Muscle layer of colon (tissue), 2 donors: ENCODE results near the gene RO60.

Source experiments
- H3K27ac ChIP-seq: one replicate; pipeline ENCODE4 v1.7.0; 2013; ENCODE audit warnings: low read depth, mild to moderate bottlenecking, low read length, moderate library complexity
- H3K27me3 ChIP-seq, 2 donors: one replicate each; pipeline ENCODE4 v1.7.0; 2013; ENCODE audit warnings: low read length in 2 of 2, mild to moderate bottlenecking in 2 of 2; ENCODE audit not compliant: insufficient read depth in 2 of 2, control insufficient read depth in 1 of 2
- H3K36me3 ChIP-seq: one replicate; pipeline ENCODE4 v1.7.0; 2013; ENCODE audit warnings: mild to moderate bottlenecking, low read length; ENCODE audit not compliant: insufficient read depth
- H3K4me1 ChIP-seq: one replicate; pipeline ENCODE4 v1.7.0; 2013; ENCODE audit warnings: mild to moderate bottlenecking, low read length; ENCODE audit not compliant: insufficient read depth
- H3K4me3 ChIP-seq, 2 donors: one replicate each; pipeline ENCODE4 v1.7.0; 2013; ENCODE audit warnings: low read length in 2 of 2, low read depth in 1 of 2, mild to moderate bottlenecking in 1 of 2, moderate library complexity in 1 of 2
- H3K9ac ChIP-seq: one replicate; pipeline ENCODE4 v1.7.0; 2013; ENCODE audit warnings: low read length
- H3K9me3 ChIP-seq: one replicate; pipeline ENCODE4 v1.7.0; 2013; ENCODE audit warnings: mild to moderate bottlenecking, low read length
- donor health status: abdominal sarcoma.
- donor health status: Adenocarcinoma of cecum.

The RO60 gene

GRCh38 chr1:193090865-193091264, 31.5 kb downstream of the RO60 start:
- Histone ChIP-seq H3K4me1 (no peaks in the 10 kb centered on the region), H3K4me3 (no peak overlapping the region), H3K36me3 (peaks cover 15% of the 10 kb centered on the region)

GRCh38 chr1:193094112-193094511, 34.7 kb downstream of the RO60 start:
- no peaks in the 10 kb centered on the region for H3K4me1 ChIP-seq
- no peak overlapping the region for H3K9ac ChIP-seq
- H3K27ac ChIP-seq: no peak overlapping the region
- H3K27me3 ChIP-seq: no peaks in the 10 kb centered on the region
- no peaks in the 10 kb centered on the region for H3K9me3 ChIP-seq
- H3K36me3 ChIP-seq: peaks cover 39% of the 10 kb centered on the region
- H3K4me3 ChIP-seq: no peak overlapping the region

More at GRCh38 chr1:193090865-193091264, 31.5 kb downstream of the RO60 start:
- no peaks in the 10 kb centered on the region for H3K9me3 ChIP-seq
- no peaks in the 10 kb centered on the region for H3K27me3 ChIP-seq
- no peak overlapping the region for H3K9ac ChIP-seq
- H3K27ac ChIP-seq: no peak overlapping the region

DNA sequence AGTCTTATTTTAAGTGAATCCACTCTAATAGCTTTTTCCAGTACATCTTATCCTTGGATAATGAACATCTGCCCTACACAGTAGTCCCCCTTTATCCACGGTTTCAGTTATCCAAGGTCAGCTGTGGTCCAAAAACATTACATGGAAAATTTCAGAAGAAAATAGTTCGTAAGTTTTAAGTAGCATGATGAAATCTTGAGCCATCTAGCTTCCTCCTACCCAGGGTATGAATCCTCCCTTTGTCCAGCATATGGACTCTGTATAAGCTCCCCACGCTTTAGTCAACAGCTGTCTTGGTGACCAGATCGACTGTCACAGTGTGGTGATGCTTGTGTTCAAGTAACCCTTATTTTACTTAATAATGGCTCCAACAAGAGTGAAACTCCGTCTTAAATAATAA, 43.2 kb downstream of the RO60 start:
- H3K36me3 ChIP-seq: peaks cover 25% of the 10 kb centered on the region
- H3K27me3 ChIP-seq: no peaks in the 10 kb centered on the region
- H3K9ac ChIP-seq: no peak overlapping the region
- H3K27ac ChIP-seq: no peak overlapping the region
- peaks cover 18% of the 10 kb centered on the region for H3K4me1 ChIP-seq
- H3K9me3 ChIP-seq: no peaks in the 10 kb centered on the region
- no peak overlapping the region for H3K4me3 ChIP-seq

GRCh38 chr1:193103759-193104501, 44.5 kb downstream of the RO60 start:
- H3K4me1 ChIP-seq: peaks cover 18% of the 10 kb centered on the region
- peak overlapping the region; percentile 70 to 92 for H3K4me3 ChIP-seq
- no peaks in the 10 kb centered on the region for H3K9me3 ChIP-seq
- H3K9ac ChIP-seq: peak overlapping the region; percentile 68
- no peaks in the 10 kb centered on the region for H3K27me3 ChIP-seq
- peaks cover 16% of the 10 kb centered on the region for H3K36me3 ChIP-seq
- H3K27ac ChIP-seq: peak overlapping the region; percentile 84

- Histone ChIP-seq H3K27ac (peak overlapping the region; percentile 84), H3K36me3 (peaks cover 10% of the 10 kb centered on the region), H3K4me1 (peaks cover 18% of the 10 kb centered on the region), H3K4me3 (peak overlapping the region; percentile 70 to 92), H3K9ac (peak overlapping the region; percentile 68), H3K27me3 (no peaks in the 10 kb centered on the region), H3K9me3 (no peaks in the 10 kb centered on the region)
Observed at GRCh38 chr1:193104502-193104906, 45.1 kb downstream of the RO60 start.

DNA sequence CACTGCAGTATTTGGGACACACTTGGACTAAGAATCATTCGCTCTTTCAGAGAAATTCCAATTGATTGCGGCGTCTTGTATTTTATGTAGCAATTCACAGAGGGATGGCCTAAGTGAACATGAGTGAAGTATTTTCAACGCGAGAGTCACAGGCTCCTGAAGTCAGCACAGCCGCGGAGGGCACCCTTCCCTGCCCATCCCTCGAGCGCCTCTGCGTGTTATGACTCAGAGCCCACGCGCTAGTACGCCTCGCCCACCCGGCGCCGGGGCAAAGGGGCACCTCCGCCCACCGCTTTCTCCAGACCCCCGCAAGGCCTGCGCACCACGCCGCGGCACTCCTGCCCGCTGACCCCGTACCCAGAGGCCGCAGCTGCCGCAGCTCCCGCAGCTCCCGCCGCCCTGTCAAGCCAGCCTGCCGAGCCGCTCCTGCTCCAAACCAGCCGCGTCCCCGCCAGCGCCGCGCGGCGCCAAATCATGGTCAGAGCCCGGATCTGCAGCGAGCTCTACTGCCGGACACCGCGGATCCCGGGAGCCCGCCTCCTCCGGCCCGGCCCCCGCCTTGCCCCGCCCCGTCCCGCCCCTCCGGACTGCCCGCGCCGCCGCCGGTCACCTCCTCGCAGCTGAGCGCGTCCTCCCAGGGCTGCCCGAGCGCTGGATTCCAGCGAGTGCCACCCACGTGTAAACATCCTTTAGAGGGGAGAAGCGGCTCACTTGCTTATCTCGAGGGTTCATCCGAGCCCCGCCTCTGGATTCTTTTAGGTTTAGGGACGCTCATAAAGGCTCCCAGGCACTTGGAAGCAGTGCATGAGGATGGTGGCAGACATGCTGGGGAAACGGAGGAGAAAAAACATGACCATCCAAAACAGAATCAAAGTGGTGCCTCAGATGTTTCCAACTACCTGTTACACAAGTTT, 45.8 kb downstream of the RO60 start, which contains the start of gene GLRX2:
TSS of gene GLRX2 (minus strand) at position 508 of the 914 bp plus-strand sequence. CDS start at position 476, 32 bp downstream.
- peak within 1 kb of the TSS; percentile 73 for H3K9ac ChIP-seq
- H3K4me1 ChIP-seq: peaks cover 18% of the 10 kb centered on the region
- H3K4me3 ChIP-seq: peak within 1 kb of the TSS; percentile 70 to 92
- peaks cover 4% of the 10 kb centered on the region for H3K36me3 ChIP-seq
- no peaks in the 10 kb centered on the region for H3K27me3 ChIP-seq
- H3K9me3 ChIP-seq: no peaks in the 10 kb centered on the region
- H3K27ac ChIP-seq: peak within 1 kb of the TSS; percentile 84

DNA sequence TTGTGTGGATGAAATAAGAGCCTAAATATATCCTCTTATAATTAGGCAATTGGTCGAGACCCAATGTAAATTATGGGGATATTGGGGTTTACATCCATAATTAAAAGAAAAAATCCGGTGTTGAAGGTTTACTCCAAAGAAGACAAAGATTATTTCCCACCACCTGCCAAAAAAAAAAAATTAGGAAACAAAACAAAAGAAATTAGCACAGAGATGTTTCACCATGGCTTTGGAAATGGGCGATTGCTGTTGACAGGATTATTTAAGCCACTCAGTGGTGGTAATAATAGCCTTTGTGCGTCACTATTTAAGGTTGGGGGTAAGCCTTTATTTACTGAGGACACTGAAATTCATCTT, 46.4 kb downstream of the RO60 start:
- Histone ChIP-seq H3K27me3 (no peaks in the 10 kb centered on the region), H3K9ac (peak overlapping the region; percentile 73), H3K27ac (peak overlapping the region; percentile 84), H3K36me3 (no peaks in the 10 kb centered on the region), H3K9me3 (no peaks in the 10 kb centered on the region), H3K4me3 (peak overlapping the region; percentile 67 to 70), H3K4me1 (peaks cover 18% of the 10 kb centered on the region)

GRCh38 chr1:193108471-193108870, 49.1 kb downstream of the RO60 start:
- no peaks in the 10 kb centered on the region for H3K36me3 ChIP-seq
- peaks cover 9% of the 10 kb centered on the region for H3K4me1 ChIP-seq
- no peak overlapping the region for H3K4me3 ChIP-seq
- H3K9ac ChIP-seq: no peak overlapping the region
- no peaks in the 10 kb centered on the region for H3K27me3 ChIP-seq
- no peak overlapping the region for H3K27ac ChIP-seq
- H3K9me3 ChIP-seq: no peaks in the 10 kb centered on the region
